ENCODE data around the gene BCL7A. TPM values are rescaled to one million over a fixed set of nuclear protein-coding genes. Genes with fewer than 3 reads are reported as not detected.

The BCL7A gene
- polyA plus RNA-seq, 2 of the 4 experiments (the other 2 are of a cell fraction) = 9.2 to 9.4 TPM

GRCh38 chr12:122067966-122068365, 46.3 kb downstream of the BCL7A start (continued):
- no peak for TF ChIP-seq E2F6 (IDR thresholded peaks at IDR 0.05; ENCODE audit: borderline replicate concordance, low read depth)
- no peak for TF ChIP-seq EHF (CRISPR knock-in tag; IDR thresholded peaks at IDR 0.05)
- TF ChIP-seq EHMT2 (IDR thresholded peaks at IDR 0.05; ENCODE audit: low read depth) = no peak
- TF ChIP-seq HDAC2 (IDR thresholded peaks at IDR 0.05) = no peak
- TF ChIP-seq EP300 (IDR thresholded peaks at IDR 0.05) = no peak
- no peak for TF ChIP-seq SMC3 (IDR thresholded peaks at IDR 0.05)

GRCh38 chr12:122072031-122072970, 50.6 kb downstream of the BCL7A start:
- H3K9me3 ChIP-seq = no peaks in the 10 kb centered on the region
- CTCF ChIA-PET = interaction anchor here (0.6 to 32.3 kb wide), 9 partner anchors 9 to 52 kb away, joined by 3 to 850 read pairs (median 5); no protein-coding TSS in a partner anchor
- FAIRE-seq = no peak
- 42% methylated on average over 11 of the region's 11 CpGs for WGBS (ENCODE audit: missing lambda C conversion rate)
- H3K27ac ChIP-seq = peak overlapping the region; percentile 87 to 90
- ATAC-seq = peak; percentile 96 to 97
- H3K4me1 ChIP-seq = peaks cover 32% of the 10 kb centered on the region
- peak overlapping the region; percentile 81 for H3K4me2 ChIP-seq
- peak overlapping the region; percentile 19; the same call in 1 of the 3 replicates for H3K4me3 ChIP-seq
- peak; percentile 66 to 94 for DNase-seq (ENCODE audit: low read depth in 1 of 2, low spot score in 1 of 2)
- POLR2A ChIA-PET = interaction anchor here (0.9 to 1.0 kb wide), 3 partner anchors 9 to 19 kb away, joined by 3 to 4 read pairs (median 3); no protein-coding TSS in a partner anchor
- no peak for TF ChIP-seq KDM1A (IDR thresholded peaks at IDR 0.05; ENCODE audit: low read depth)
- peak; percentile 93 for TF ChIP-seq FOXS1 (CRISPR knock-in tag; IDR thresholded peaks at IDR 0.05)
- TF ChIP-seq RCOR1 (IDR thresholded peaks at IDR 0.05; ENCODE audit: low read depth, low read length) = no peak
- peak; percentile 61 to 68; a peak in 2 of 5 replicates for TF ChIP-seq EP300 (IDR thresholded peaks at IDR 0.05)
- TF ChIP-seq SMC3 (IDR thresholded peaks at IDR 0.05) = peak; percentile 36; the same call in 2 of the 3 replicates
- no peak for TF ChIP-seq ELK1 (IDR thresholded peaks at IDR 0.05; ENCODE audit: low read depth, low read length)
- peak; percentile 83 for TF ChIP-seq MAX (IDR thresholded peaks at IDR 0.05)
- no peak for TF ChIP-seq KDM5A (IDR thresholded peaks at IDR 0.05)
- TF ChIP-seq ZSCAN20 (CRISPR knock-in tag; IDR thresholded peaks at IDR 0.05) = no peak
- no peak for TF ChIP-seq MAFK (IDR thresholded peaks at IDR 0.05; ENCODE audit: partially characterized antibody)
- TF ChIP-seq BCL3 (IDR thresholded peaks at IDR 0.05) = no peak
- no peak for TF ChIP-seq PHF8 (IDR thresholded peaks at IDR 0.05; ENCODE audit: borderline replicate concordance, low read depth)
- TF ChIP-seq HEYL (CRISPR knock-in tag; IDR thresholded peaks at IDR 0.05) = no peak
- peak; percentile 33 for TF ChIP-seq FOSL2 (IDR thresholded peaks at IDR 0.05)
- TF ChIP-seq FOSL2 (CRISPR knock-in tag; IDR thresholded peaks at IDR 0.05) = peak; percentile 50
- peak; percentile 67 to 68; a peak in 3 of 5 replicates for TF ChIP-seq JUN (IDR thresholded peaks at IDR 0.05)
- TF ChIP-seq HMGXB4 (CRISPR knock-in tag; IDR thresholded peaks at IDR 0.05; ENCODE audit: borderline replicate concordance) = no peak
- TF ChIP-seq CHD4 (IDR thresholded peaks at IDR 0.05; ENCODE audit: borderline replicate concordance) = no peak
- TF ChIP-seq MYC (IDR thresholded peaks at IDR 0.05; ENCODE audit: borderline replicate concordance, low read length) = no peak
- no peak for TF ChIP-seq USF2 (IDR thresholded peaks at IDR 0.05)
- no peak for TF ChIP-seq ATOH8 (CRISPR knock-in tag; IDR thresholded peaks at IDR 0.05; ENCODE audit: low read depth)
- peak; percentile 85 for TF ChIP-seq GATA3 (IDR thresholded peaks at IDR 0.05; ENCODE audit: borderline replicate concordance)

All from A549 (cell line).